Small intestine (tissue), 7 donors: ENCODE data around the gene NKIRAS1. TPM values are rescaled to one million over a fixed set of nuclear protein-coding genes. Genes with fewer than 3 reads are reported as not detected.

Source experiments
- DNase-seq, 2 donors: peaks; one replicate each; pipeline versions ENCODE4 v3.0.0 to v3.0.0-alpha.2; 2013
- FAIRE-seq: peaks from 2 replicates; lab custom pipeline; 2012; peaks lifted over from hg19 to GRCh38; lab: Jason Lieb, UNC
- H3K27ac ChIP-seq, 3 donors: one replicate each; pipeline ENCODE4 v1.5.1; 2013; ENCODE audit warnings: low read length in 2 of 3, mild to moderate bottlenecking in 2 of 3, control low read depth in 1 of 3, inconsistent platforms in 1 of 3, low read depth in 1 of 3, moderate library complexity in 1 of 3
- H3K27me3 ChIP-seq, 3 donors: one replicate each; pipeline ENCODE4 v1.6.1; 2013; ENCODE audit warnings: low read length in 3 of 3, inconsistent platforms in 1 of 3; ENCODE audit not compliant: control insufficient read depth in 3 of 3, insufficient read depth in 3 of 3
- H3K36me3 ChIP-seq, 3 donors: one replicate each; pipeline ENCODE4 v1.6.1; 2013; ENCODE audit warnings: low read length in 3 of 3, inconsistent platforms in 1 of 3, low read depth in 1 of 3, mild to moderate bottlenecking in 1 of 3, moderate library complexity in 1 of 3; ENCODE audit not compliant: control insufficient read depth in 3 of 3, insufficient read depth in 2 of 3
- H3K4me1 ChIP-seq, 3 donors: one replicate each; pipeline ENCODE4 v1.6.1; 2013; ENCODE audit warnings: low read length in 2 of 3, inconsistent platforms in 1 of 3, low read depth in 1 of 3, mild to moderate bottlenecking in 1 of 3, moderate library complexity in 1 of 3; ENCODE audit not compliant: control insufficient read depth in 3 of 3, insufficient read depth in 2 of 3
- H3K4me3 ChIP-seq, 3 donors: one replicate each; pipeline ENCODE4 v1.5.1; 2013; ENCODE audit warnings: low read length in 3 of 3, control low read depth in 1 of 3, inconsistent platforms in 1 of 3, low read depth in 1 of 3, mild to moderate bottlenecking in 1 of 3, moderate library complexity in 1 of 3
- H3K9me3 ChIP-seq, 2 donors: one replicate each; pipeline ENCODE4 v1.6.1; 2013; ENCODE audit warnings: low read depth in 1 of 2, low read length in 1 of 2; ENCODE audit not compliant: control insufficient read depth in 2 of 2, insufficient read depth in 1 of 2
- whole genome bisulfite sequencing, 3 donors: extraction: QIAGEN DNeasy Blood & Tissue Kit; methylation state at CpG; one replicate each; pipeline ENCODE4 v1.1.7; 2013; 5-methylcytosine and 5-hydroxymethylcytosine counted together
- polyA plus RNA-seq, 4 donors: library from polyadenylated mRNA; stranded (reverse) in 3 of 4; unstranded in 1 of 4; fragments of 200-250 nt in 3 of 4; fragments of 120-200 nt in 1 of 4; gene quantifications; one replicate each; pipeline versions ENCODE4 v1.2.1 to v1.2.3, GENCODE V29; 2013
- donor health status: healthy with polysubstance abuse.
- donor health status: control.
- donor health status: control.
- donor health status: Bipolar disorder and iron deficiency.
- donor health status: healthy.

The NKIRAS1 gene
- polyA plus RNA-seq, 4 donors, result 4.0 to 6.6 (median 4.6) TPM

DNA sequence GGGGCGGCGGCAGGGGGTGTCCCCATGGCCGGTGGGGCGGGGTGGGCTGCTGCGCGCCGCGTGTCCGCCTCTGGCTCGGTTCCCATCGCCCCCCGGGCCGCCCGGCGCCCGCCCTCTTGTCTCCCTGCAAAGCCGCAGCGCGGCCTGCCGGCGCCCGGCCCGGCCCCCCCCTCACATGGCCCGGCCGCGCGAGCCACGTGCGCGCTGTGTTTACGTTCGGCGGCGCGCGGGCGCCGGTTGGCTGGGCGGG lies 28.8 kb upstream of the NKIRAS1 start:
- Histone ChIP-seq H3K27ac (peak overlapping the region; percentile 54 to 97 (median 92)), H3K36me3 (no peaks in the 10 kb centered on the region), H3K27me3 (peaks cover 0 to 11% (median 0%) of the 10 kb centered on the region in 3 donors), H3K9me3 (no peaks in the 10 kb centered on the region), H3K4me3 (peak overlapping the region; percentile 30 to 99 (median 80)), H3K4me1 (peaks cover 3 to 20% (median 15%) of the 10 kb centered on the region in 3 donors)
- FAIRE-seq (no peak), DNase-seq (no peak)
- WGBS, 3 donors, result 0 to 1% methylated on average over 25 to 39 of the region's 39 CpGs; no CpG with 5 or more reads in 1 of the 3 donors

DNA sequence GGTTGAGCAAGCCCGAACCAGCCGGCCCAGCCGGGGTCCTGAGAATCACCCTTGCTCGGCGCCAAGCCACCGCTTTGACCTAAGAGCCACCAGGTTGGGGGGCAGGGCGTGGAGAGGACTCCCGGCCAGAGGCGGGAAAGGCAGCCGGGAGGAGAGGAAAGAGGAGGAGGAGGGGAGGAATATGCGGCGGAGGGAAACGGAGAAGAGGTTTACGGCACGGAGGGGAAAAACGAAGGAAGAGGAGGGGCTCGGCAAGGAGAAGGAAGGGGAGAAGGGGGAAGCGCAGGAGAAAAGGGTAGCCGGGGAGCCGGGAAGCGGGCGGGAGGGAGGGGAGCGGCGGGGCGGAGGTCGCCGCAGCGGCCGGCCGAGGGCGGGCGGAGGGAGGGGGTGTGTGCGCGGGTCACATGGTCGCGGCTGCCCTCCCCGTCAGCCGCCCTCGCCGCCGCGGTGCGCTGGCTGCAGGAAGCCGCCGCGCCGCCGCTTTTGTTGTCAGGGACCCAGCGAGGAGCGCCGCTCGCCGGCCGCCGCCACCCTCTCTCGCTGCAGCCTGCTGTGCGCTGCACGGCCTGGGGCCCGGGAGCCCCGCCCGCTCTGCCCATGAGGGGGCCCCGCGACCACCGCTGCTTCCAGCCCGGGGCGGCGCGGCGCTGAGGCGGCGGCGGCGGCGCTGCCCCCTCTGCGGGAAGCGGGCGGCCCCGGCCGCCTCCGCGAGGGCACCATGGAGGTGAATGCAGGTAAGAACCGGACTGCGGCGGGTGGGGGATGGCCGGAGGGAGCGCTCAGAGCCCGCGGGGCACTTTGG lies 28.3 kb upstream of the NKIRAS1 start, which contains the start of gene NR1D2:
Gene NR1D2 (plus strand): TSS at position 426 of the 802 bp plus-strand sequence. CDS start 293 bp downstream, at position 719.
- peaks cover 3 to 20% (median 10%) of the 10 kb centered on the region in 3 donors for H3K4me1 ChIP-seq
- no peaks in the 10 kb centered on the region for H3K36me3 ChIP-seq
- no peak for FAIRE-seq
- WGBS, 3 donors, result 0 to 1% (median 1%) methylated on average over 41 to 88 of the region's 88 CpGs
- peak within 1 kb of the TSS; percentile 92 to 97 (median 96) for H3K27ac ChIP-seq
- H3K27me3 ChIP-seq, result peaks cover 0 to 11% (median 0%) of the 10 kb centered on the region in 3 donors
- peak within 1 kb of the TSS; percentile 80 to 99 (median 89) for H3K4me3 ChIP-seq
- DNase-seq, result peak; percentile 81 to 89
- no peaks in the 10 kb centered on the region for H3K9me3 ChIP-seq

DNA sequence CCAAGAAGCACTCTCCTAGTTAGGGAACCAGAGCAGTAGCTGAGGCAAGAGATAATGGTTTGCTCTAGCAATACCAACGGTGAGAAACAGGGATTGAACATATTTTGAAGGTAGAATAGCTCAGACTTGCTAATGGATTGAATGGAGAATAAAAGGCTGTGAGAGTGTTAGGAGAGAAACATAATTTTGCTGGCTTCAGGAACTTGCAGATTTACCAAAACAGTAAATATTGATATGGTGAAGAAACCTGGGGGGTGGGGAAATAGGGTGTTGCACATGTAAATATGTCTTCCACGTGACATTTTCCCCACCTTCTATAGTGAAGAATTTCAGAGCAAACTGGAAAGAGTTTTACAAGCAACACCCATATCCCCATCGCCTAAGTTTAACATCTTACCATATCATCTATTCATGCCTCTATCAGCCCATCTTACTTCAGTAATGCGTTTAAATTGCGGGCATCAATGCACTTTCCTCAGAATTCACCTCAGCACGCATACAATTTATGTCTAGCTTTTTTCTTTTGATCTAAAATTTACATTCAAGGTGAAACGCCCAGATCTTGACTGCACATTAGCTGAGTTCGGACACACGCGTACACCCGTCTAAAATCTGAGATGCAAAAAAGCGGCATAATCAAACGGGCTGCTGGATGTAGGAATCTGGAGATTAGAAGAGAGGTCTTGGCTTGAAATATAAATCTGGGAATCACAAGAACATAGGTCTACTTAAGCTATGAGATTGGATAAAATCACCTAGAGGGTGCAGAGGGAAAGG lies 27.4 kb upstream of the NKIRAS1 start:
- Histone ChIP-seq H3K9me3 (no peaks in the 10 kb centered on the region), H3K36me3 (no peaks in the 10 kb centered on the region), H3K4me3 (peak overlapping the region; percentile 75 to 99 (median 80)), H3K27me3 (peaks cover 0 to 11% (median 0%) of the 10 kb centered on the region in 3 donors), H3K4me1 (peaks cover 0 to 20% (median 7%) of the 10 kb centered on the region in 3 donors), H3K27ac (no peak overlapping the region)
- WGBS, 3 donors, result 2 to 11% (median 8%) methylated on average over 13 of the region's 13 CpGs
- DNase-seq, result peak in 1 of 2 donors; percentile 31
- FAIRE-seq, result no peak

DNA sequence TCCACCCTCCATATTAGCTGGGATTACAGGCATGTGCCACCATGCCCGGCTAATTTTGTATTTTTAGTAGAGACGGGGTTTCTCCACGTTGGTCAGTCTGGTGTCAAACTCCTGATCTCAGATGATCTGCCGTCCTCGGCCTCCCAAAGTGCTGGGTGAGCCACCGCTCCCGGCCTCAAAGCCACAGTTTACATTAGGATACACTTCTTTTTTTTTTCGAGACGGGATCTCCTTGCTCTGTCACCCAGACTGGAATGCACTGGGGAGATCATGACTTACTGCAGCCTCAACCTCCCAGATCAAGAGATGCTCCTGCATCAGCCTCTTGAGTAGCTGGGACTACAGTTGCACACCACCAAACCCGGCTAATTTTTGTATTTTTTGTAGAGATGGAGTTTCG lies 25.8 kb upstream of the NKIRAS1 start:
- DNase-seq, result no peak
- no peak for FAIRE-seq
- H3K4me1 ChIP-seq, result peaks cover 0 to 16% (median 2%) of the 10 kb centered on the region in 3 donors
- peaks cover 0 to 5% of the 10 kb centered on the region in 2 donors for H3K9me3 ChIP-seq
- no peaks in the 10 kb centered on the region for H3K36me3 ChIP-seq
- peaks cover 0 to 11% (median 0%) of the 10 kb centered on the region in 3 donors for H3K27me3 ChIP-seq
- H3K4me3 ChIP-seq, result no peak overlapping the region
- 87 to 93% (median 93%) methylated on average over 11 of the region's 11 CpGs for WGBS, 3 donors
- no peak overlapping the region for H3K27ac ChIP-seq

GRCh38 chr3:23941440-23941839 lies 24.6 kb upstream of the NKIRAS1 start:
- H3K4me3 ChIP-seq, result no peak overlapping the region
- H3K4me1 ChIP-seq, result peaks cover 0 to 8% (median 0%) of the 10 kb centered on the region in 3 donors
- DNase-seq, result no peak
- 85 to 89% (median 89%) methylated on average over 4 of the region's 4 CpGs for WGBS, 3 donors
- no peak overlapping the region for H3K27ac ChIP-seq
- peaks cover 0 to 11% (median 0%) of the 10 kb centered on the region in 3 donors for H3K27me3 ChIP-seq
- FAIRE-seq, result no peak
- H3K36me3 ChIP-seq, result no peaks in the 10 kb centered on the region
- peaks cover 0 to 5% of the 10 kb centered on the region in 2 donors for H3K9me3 ChIP-seq

DNA sequence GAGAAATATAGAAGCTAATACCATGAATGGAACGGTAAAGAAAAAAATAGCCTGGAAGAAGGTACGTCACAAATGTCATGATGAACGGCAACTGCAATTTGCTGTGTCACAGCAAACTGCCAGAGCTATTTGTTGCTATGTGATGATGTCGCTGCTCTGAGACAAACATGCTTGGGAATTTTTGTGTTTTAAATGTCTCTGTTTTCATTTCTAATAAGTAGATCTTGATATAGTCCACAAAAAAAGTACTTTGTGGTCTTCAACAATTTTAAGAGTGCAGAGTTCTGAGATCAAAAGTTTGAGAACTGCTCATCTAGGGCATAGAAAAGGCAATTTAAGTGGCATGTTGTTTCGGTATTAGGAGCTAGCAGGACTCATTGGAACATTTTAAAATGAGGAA lies 24.0 kb upstream of the NKIRAS1 start:
- Histone ChIP-seq H3K36me3 (no peaks in the 10 kb centered on the region), H3K9me3 (peaks cover 0 to 5% of the 10 kb centered on the region in 2 donors), H3K4me1 (peaks cover 0 to 7% (median 0%) of the 10 kb centered on the region in 3 donors), H3K27me3 (peaks cover 0 to 11% (median 0%) of the 10 kb centered on the region in 3 donors), H3K4me3 (no peak overlapping the region), H3K27ac (no peak overlapping the region)
- WGBS, 3 donors, result 67 to 91% (median 86%) methylated on average over 5 of the region's 5 CpGs
- no peak for DNase-seq
- FAIRE-seq, result no peak

DNA sequence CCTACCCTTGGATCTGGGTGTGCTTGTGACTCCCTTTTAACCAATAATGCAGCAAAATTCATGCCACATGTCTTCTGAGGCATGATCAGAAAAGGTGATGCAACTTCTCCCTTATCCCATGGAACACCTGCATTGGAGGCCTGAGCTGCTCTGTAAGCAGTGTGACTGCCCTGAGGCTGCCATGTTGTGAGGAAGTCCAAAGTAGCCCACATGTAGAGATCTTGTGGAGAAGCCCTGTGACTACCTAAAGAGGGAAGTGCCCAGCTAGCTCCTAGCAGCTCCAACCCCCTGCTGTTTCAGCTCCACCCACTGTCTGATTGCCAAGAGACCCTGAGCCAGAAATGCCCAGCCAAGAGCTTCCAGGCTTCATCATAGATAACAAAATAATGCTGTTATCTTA lies 21.9 kb upstream of the NKIRAS1 start:
- Histone ChIP-seq H3K9me3 (peaks cover 0 to 5% of the 10 kb centered on the region in 2 donors), H3K27me3 (peaks cover 0 to 3% (median 0%) of the 10 kb centered on the region in 3 donors), H3K27ac (no peak overlapping the region), H3K4me1 (no peaks in the 10 kb centered on the region), H3K36me3 (no peaks in the 10 kb centered on the region), H3K4me3 (no peak overlapping the region)
- no peak for DNase-seq
- FAIRE-seq, result no peak

DNA sequence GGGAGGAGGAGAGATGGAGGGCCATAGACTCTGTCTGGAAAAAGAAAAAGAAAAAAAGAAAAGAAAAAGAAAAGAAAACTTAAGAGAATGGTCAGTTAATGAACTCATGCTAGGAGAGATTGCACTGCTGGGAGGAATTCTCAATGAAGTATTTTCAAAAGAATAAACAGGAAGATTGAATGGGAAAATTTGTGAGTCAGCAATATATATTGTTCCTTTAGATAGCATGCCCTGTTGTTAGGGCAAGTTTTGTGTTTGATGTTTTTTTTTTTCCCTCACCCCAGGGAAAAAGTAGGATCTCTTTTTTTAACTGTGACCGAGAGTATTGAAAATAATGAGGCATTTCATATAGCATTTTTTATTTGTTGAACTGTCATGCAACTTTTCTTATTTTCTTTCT lies 20.5 kb upstream of the NKIRAS1 start:
- no peak for DNase-seq
- H3K27me3 ChIP-seq, result no peaks in the 10 kb centered on the region
- no peak overlapping the region for H3K4me3 ChIP-seq
- FAIRE-seq, result no peak
- no peaks in the 10 kb centered on the region for H3K36me3 ChIP-seq
- H3K4me1 ChIP-seq, result no peaks in the 10 kb centered on the region
- WGBS, 3 donors, result 83 to 92% (median 86%) methylated on average over 1 of the region's 1 CpG
- H3K27ac ChIP-seq, result no peak overlapping the region
- H3K9me3 ChIP-seq, result peaks cover 0 to 5% of the 10 kb centered on the region in 2 donors
